Left colon (tissue), 2 donors: Measurements from ENCODE around the gene FRMPD4. TPM values are rescaled to one million over a fixed set of nuclear protein-coding genes. Genes with fewer than 3 reads are reported as not detected.

Source experiments
- ATAC-seq: fragments of 200-7000 bp; cut with Tn5 transposase; one replicate; pipeline ENCODE4 v1.9.1; 2020; ENCODE audit warnings: mild to moderate bottlenecking, moderate library complexity
- DNase-seq, 2 donors: peaks; one replicate each; pipeline ENCODE4 v3.0.0-alpha.2; 2020
- intact Hi-C, 2 donors: fragments of 100-400 bp; cut with DNase I in 1 of 2; cut with micrococcal nuclease in 1 of 2; formaldehyde crosslinking; loops; one replicate each; pipeline versions ENCODE4 v1.11.2 to v1.14.0; 2022; cut with DNase I, micrococcal nuclease
- total RNA-seq, 2 donors: library from RNA; stranded (reverse); fragmentation: NEBNext Ultra II Directional; extraction: Animal tissue kit (Norgen Biotek cat#: 25700); gene quantifications; one replicate each; pipeline ENCODE4 v1.2.1, GENCODE V29; 2021
- donor health status: DM: no; HTN: no; CAD: no.
- donor health status: DM: yes; HTN: yes; CAD: no.

Gene FRMPD4
- total RNA-seq, 2 donors from 2014 or later: 0.03 to 0.59 TPM

GRCh38 chrX:12206413-12206812, 68.1 kb downstream of the FRMPD4 start:
- DNase-seq (no peak), ATAC-seq (no peak)
- intact Hi-C loops: no loop called here

GRCh38 chrX:12210196-12210815, 72.0 kb downstream of the FRMPD4 start:
- ATAC-seq (no peak), DNase-seq (peak; percentile 9 to 45)
- intact Hi-C loops: no loop called here

DNA sequence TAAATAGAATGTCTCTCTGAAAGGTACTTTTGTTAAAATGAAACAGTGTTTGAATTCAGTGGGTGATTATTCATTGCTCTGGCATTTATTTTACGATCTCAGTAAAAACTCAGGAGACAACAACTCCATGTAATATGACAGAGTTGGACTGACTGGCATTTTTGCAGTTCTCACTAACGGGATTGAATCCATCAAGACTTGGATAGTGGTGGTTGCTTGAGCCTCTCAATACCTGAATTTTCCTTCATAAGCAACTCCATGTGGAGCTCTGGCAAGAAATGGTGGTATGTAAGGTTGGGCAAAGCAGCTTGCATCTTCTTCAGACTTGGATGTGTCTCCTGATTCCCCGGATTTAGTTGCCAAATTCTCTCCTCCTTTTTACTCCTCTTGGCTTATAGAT, 72.7 kb downstream of the FRMPD4 start:
- DNase-seq: no peak
- intact Hi-C loops: no loop called here
- ATAC-seq: no peak

DNA sequence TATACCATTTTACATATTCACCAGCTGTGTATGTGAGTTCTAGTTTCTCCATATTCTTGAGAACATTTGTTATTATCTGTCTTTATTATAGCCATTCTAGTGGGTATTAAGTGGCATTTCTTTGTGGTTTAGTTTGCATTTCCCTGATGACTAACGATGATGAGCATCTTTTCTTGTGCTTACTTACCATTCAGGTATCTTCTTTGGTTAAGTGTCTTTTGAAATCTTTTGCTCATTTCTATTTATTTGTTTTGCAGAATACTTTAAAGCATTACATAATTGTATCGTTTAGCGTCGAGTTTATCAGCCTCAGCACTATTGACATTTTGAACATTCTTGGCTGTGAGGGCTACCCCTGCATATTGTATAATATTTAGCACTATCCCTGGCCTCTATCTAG, 85.4 kb downstream of the FRMPD4 start:
- intact Hi-C loops: no loop called here
- DNase-seq (no peak), ATAC-seq (no peak)

GRCh38 chrX:12225107-12225506, 86.8 kb downstream of the FRMPD4 start:
- intact Hi-C loops: no loop called here
- ATAC-seq (no peak), DNase-seq (no peak)

GRCh38 chrX:12227412-12228041, 89.3 kb downstream of the FRMPD4 start:
- intact Hi-C loops: no loop called here
- DNase-seq (no peak), ATAC-seq (no peak)

- DNase-seq: no peak
- ATAC-seq: no peak
- intact Hi-C loops: no loop called here
Observed at GRCh38 chrX:12228862-12229261, 90.6 kb downstream of the FRMPD4 start.

DNA sequence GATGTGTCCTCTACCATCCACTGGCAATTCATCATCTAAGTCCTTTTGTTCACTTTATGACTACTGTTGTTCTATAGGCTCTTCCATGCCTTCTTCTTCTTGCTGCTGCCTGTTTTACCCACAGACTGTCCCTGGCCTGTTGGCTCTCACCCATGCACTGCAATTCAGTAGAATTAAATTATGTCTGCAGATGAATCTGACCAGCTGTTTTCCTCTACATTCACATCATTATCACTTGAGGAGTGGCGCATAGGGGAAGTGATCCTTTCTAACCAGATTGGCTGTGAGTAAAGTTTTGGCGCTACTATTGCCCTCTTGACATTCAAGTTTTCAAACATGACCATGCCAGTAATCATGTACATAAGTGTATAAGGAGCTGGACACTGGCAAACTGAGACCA, 91.7 kb downstream of the FRMPD4 start:
- no peak for DNase-seq
- ATAC-seq: no peak
- intact Hi-C loops: no loop called here

GRCh38 chrX:12234534-12235329, 96.5 kb downstream of the FRMPD4 start:
- intact Hi-C loops: no loop called here
- ATAC-seq: no peak

GRCh38 chrX:12236156-12236555, 97.9 kb downstream of the FRMPD4 start:
- ATAC-seq: no peak
- intact Hi-C loops: no loop called here
- no peak for DNase-seq

More at GRCh38 chrX:12234534-12235329, 96.5 kb downstream of the FRMPD4 start:
- DNase-seq: no peak

DNA sequence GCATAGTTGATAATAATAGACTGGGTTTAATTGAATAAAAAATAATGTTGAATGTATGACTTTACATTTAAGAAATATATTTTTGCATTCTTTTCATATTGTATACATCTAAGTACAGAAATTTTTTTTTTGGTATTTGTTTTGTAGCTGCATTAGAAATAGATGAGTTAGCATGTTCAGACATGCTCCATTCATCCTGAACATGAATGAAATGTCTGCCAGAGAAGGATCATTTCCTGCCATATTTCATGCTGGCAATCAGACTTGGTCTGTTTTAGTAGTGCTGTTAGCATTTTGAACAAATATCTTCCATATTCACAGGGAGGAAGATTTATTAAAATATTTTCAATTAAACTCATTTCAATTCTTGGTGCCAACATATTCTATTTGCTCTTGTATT, 98.9 kb downstream of the FRMPD4 start:
- intact Hi-C loops: no loop called here
- ATAC-seq: no peak

DNA sequence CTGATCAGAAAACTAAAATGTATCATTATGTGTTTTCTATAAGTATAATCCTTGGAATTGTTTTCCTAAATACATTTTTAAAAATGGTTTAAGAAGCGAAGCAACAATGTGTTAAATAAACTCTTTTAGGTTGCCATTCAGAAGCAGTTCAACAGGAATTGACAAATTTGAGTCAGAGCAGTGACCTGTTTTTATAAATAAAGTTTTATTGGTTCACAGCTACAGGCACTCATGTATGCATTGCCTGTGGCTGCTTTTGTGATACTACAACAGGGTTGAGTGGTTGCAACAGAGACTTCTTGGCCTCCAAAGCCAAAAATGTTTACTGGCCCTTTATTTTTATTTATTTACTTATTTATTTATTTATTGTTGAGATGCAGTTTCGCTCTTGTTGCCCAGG, 99.5 kb downstream of the FRMPD4 start:
- intact Hi-C loops: no loop called here
- no peak for DNase-seq
- ATAC-seq: no peak

More for the DNA sequence above, 98.9 kb downstream of the FRMPD4 start:
- no peak for DNase-seq

DNA sequence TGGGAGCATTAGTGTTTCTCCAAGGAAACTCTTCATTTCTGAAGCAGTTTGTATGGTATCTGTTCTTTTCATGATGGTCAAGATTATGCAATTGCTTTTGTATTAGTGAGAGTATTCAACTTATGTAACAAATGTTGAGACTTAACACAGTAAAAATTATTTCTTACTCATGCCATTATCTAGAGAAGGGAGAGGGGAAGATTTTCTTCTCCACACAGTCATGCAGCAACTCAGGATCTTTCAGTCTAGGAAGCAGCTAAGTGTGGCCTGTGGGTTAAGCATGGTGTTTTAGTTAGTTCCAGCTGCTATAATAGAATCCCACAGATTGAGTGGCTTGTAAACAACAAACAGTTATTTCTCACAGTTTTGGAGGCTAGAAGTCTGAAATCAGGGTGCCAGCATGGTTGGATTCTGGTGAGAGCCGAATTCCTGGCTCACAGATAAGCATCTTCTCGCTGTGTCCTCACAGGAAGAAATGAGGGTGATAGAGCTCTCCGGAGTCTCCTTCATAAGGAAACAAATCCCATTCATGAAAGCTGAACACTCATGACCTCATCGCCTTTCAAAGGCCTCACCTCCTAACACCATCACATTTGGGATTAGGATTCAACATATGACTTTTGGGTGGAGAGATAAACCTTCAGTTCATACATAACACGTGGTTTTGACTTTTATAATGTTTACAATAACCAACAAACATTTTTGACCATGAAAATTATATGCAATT, 101.2 kb downstream of the FRMPD4 start:
- DNase-seq (no peak), ATAC-seq (no peak)
- intact Hi-C loops: no loop called here

DNA sequence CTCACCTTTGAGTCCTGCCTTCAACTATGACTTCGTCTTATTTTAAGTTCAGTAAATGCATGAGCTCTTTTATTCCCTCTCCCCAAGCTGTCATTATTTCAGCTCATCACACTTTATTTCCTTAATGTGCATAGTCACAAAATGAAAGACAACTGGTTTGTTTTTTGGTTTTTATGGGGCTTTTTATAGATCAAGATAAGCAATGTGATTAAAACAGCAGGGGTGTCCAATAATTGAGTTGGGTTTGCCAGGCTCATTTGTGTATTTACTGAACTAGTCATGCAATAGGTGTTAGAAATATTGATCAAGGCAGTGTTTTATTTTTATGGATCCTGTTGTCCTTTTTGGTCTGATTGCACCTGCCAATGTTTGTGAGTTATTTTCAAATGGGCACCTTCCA, 102.2 kb downstream of the FRMPD4 start:
- intact Hi-C loops: no loop called here
- no peak for ATAC-seq

DNA sequence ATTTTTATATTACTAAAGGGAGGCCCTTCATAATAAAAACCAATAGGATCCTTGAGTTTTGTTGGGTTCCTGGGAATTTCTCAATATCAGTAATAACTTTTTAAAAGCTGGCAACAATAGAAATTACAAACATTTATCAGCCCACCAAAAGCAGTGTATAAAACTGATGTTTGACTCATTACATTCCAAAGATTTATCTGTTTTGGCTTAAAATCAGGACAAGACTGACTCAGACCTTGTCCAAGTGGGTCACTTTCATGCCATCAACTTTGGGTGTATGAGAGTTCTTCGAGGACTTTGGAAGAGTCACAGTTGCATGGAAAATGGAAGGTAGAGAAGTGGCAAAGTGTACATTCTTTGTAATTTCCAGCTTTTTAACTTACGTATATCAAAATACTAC, 102.8 kb downstream of the FRMPD4 start:
- intact Hi-C loops: no loop called here
- ATAC-seq (no peak), DNase-seq (no peak)

More for the DNA sequence above, 102.2 kb downstream of the FRMPD4 start:
- no peak for DNase-seq

DNA sequence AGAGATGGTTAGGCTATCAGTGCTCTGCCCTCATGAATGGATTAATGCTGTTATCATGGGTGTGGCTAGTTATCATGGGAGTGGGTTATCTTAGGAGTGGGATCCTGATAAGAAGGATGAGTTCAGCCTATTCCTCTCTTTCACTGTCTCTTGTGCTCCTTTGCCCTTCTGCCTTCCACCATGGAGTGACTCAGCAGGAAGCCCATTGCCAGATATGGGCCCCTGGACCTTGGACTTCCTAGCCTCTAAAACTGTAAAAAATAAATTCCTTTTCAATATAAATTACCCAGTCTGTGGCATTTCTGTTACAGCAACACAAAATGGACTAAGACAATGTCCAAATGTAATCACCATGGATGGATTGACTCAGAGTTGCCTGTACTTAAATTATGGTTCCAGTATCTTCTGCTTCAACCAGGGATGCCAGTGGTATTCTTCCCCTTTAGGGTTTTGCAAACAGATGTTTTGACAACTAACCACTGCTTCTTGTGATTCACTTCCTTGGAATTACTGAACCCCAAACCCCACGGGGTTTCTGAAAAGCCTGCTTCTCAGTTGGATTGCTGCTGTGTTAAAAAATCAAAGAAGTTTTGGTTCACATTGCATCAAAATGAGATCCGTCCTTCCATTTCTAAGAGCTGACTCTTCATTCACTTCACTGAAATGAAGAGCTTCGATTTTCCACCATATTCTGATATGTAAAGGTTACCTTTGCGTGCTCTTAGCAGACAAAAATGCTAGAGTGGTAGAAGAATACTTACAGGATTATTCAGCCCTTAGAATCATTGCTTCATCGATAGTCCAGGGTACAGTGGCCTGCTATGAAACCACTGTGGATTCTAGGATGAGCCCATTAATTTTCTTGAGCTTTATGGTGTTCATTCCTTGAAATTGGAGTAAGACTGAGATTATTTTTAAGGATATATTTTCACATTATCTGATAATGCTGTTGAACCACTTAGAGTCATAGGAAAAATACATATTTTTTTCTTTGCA, 107.7 kb downstream of the FRMPD4 start:
- ATAC-seq: no peak
- intact Hi-C loops: no loop called here
- no peak for DNase-seq

DNA sequence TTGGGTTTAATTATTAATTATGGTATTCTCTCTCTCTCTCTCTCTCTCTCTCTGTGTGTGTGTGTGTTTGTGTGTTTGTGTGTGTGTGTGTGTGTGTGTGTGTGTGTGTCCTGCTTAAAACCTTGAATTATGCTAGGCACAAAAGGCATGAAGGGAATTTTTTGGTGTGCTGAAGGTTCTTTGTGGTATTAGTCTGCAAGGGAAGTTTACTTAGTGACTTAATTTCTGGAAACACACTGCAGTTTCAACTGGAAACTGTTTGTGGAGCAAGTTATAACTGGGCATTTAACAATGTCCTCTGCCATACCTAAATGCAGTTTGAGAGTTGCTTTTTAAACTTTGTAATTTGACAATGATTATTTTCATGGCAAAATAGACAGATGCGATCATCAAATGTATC, 111.7 kb downstream of the FRMPD4 start:
- intact Hi-C loops: no loop called here
- ATAC-seq: no peak
- no peak for DNase-seq

GRCh38 chrX:12263211-12263610, 124.9 kb downstream of the FRMPD4 start:
- no peak for ATAC-seq
- DNase-seq: no peak
- intact Hi-C loops: no loop called here
